ENCODE measurements around the gene C1QB.

Gene C1QB

GRCh38 chr1:22652881-22653316 is at the start of gene C1QB:
Gene C1QB, plus strand, starts transcription at chr1:22653236. Its CDS starts 6,227 bp downstream, at chr1:22659463.
- Mint-ChIP-seq H3K4me3 (no peak within 1 kb of the TSS), H3K9me3 (peaks cover 0 to 1% of the 10 kb centered on the region in 2 donors), H3K27ac (no peak within 1 kb of the TSS), H3K27me3 (peaks cover 9 to 21% of the 10 kb centered on the region in 2 donors), H3K36me3 (no peaks in the 10 kb centered on the region), H3K4me1 (no peaks in the 10 kb centered on the region)
- ATAC-seq (replicated peaks) = no peak
- no peak for DNase-seq

GRCh38 chr1:22606161-22606560 is 46.9 kb upstream of the C1QB start:
- H3K4me1 Mint-ChIP-seq = no peaks in the 10 kb centered on the region
- ATAC-seq (replicated peaks) (peak in 1 of 2 donors; percentile 54), DNase-seq (no peak)
- H3K9me3 Mint-ChIP-seq = no peaks in the 10 kb centered on the region
- no peak overlapping the region for H3K27ac Mint-ChIP-seq
- H3K27me3 Mint-ChIP-seq = peaks cover 60 to 62% of the 10 kb centered on the region in 2 donors
- no peak overlapping the region for H3K4me3 Mint-ChIP-seq
- H3K36me3 Mint-ChIP-seq = no peaks in the 10 kb centered on the region

GRCh38 chr1:22607154-22607553 is 45.9 kb upstream of the C1QB start:
- Mint-ChIP-seq H3K36me3 (no peaks in the 10 kb centered on the region), H3K4me1 (no peaks in the 10 kb centered on the region), H3K27ac (no peak overlapping the region), H3K27me3 (peaks cover 64 to 70% of the 10 kb centered on the region in 2 donors), H3K9me3 (no peaks in the 10 kb centered on the region), H3K4me3 (no peak overlapping the region)
- ATAC-seq (replicated peaks) (no peak), DNase-seq (no peak)

- no peak for DNase-seq
- Mint-ChIP-seq H3K4me3 (no peak overlapping the region), H3K27me3 (peaks cover 61 to 67% of the 10 kb centered on the region in 2 donors), H3K27ac (no peak overlapping the region), H3K4me1 (no peaks in the 10 kb centered on the region), H3K9me3 (no peaks in the 10 kb centered on the region), H3K36me3 (no peaks in the 10 kb centered on the region)
- ATAC-seq (replicated peaks) = no peak
Observed at GRCh38 chr1:22608361-22608760, 44.7 kb upstream of the C1QB start.

GRCh38 chr1:22609291-22609690 is 43.7 kb upstream of the C1QB start:
- H3K4me1 Mint-ChIP-seq = no peaks in the 10 kb centered on the region
- no peak for ATAC-seq (replicated peaks)
- no peaks in the 10 kb centered on the region for H3K9me3 Mint-ChIP-seq
- no peak for DNase-seq
- H3K36me3 Mint-ChIP-seq = no peaks in the 10 kb centered on the region
- H3K27me3 Mint-ChIP-seq = peaks cover 58 to 64% of the 10 kb centered on the region in 2 donors
- H3K4me3 Mint-ChIP-seq = no peak overlapping the region
- no peak overlapping the region for H3K27ac Mint-ChIP-seq

GRCh38 chr1:22611530-22611947 is 41.5 kb upstream of the C1QB start:
- ATAC-seq (replicated peaks) = no peak
- no peak for DNase-seq
- H3K27ac Mint-ChIP-seq = no peak overlapping the region
- no peaks in the 10 kb centered on the region for H3K4me1 Mint-ChIP-seq
- no peaks in the 10 kb centered on the region for H3K9me3 Mint-ChIP-seq
- H3K36me3 Mint-ChIP-seq = no peaks in the 10 kb centered on the region
- H3K4me3 Mint-ChIP-seq = no peak overlapping the region
- H3K27me3 Mint-ChIP-seq = peaks cover 66 to 68% of the 10 kb centered on the region in 2 donors

GRCh38 chr1:22612671-22613571 is 40.1 kb upstream of the C1QB start:
- no peak for ATAC-seq (replicated peaks)
- DNase-seq = no peak
- Mint-ChIP-seq H3K27ac (peak overlapping the region; percentile 37), H3K4me3 (no peak overlapping the region), H3K36me3 (no peaks in the 10 kb centered on the region), H3K9me3 (no peaks in the 10 kb centered on the region), H3K4me1 (no peaks in the 10 kb centered on the region), H3K27me3 (peaks cover 72 to 74% of the 10 kb centered on the region in 2 donors)

- H3K27me3 Mint-ChIP-seq = peaks cover 70 to 73% of the 10 kb centered on the region in 2 donors
Observed at GRCh38 chr1:22613572-22613918, 39.5 kb upstream of the C1QB start.

GRCh38 chr1:22613951-22614350 is 39.1 kb upstream of the C1QB start:
- Mint-ChIP-seq H3K4me1 (no peaks in the 10 kb centered on the region), H3K27me3 (peaks cover 69 to 73% of the 10 kb centered on the region in 2 donors), H3K27ac (no peak overlapping the region), H3K36me3 (no peaks in the 10 kb centered on the region), H3K4me3 (no peak overlapping the region), H3K9me3 (no peaks in the 10 kb centered on the region)
- no peak for DNase-seq
- ATAC-seq (replicated peaks) = no peak

More at GRCh38 chr1:22613572-22613918, 39.5 kb upstream of the C1QB start:
- no peak for ATAC-seq (replicated peaks)
- no peak overlapping the region for H3K4me3 Mint-ChIP-seq
- no peak overlapping the region for H3K27ac Mint-ChIP-seq
- H3K9me3 Mint-ChIP-seq = no peaks in the 10 kb centered on the region
- H3K4me1 Mint-ChIP-seq = no peaks in the 10 kb centered on the region
- no peak for DNase-seq
- H3K36me3 Mint-ChIP-seq = no peaks in the 10 kb centered on the region

- H3K27me3 Mint-ChIP-seq = peaks cover 64 to 69% of the 10 kb centered on the region in 2 donors
- no peak overlapping the region for H3K4me3 Mint-ChIP-seq
- no peaks in the 10 kb centered on the region for H3K9me3 Mint-ChIP-seq
- no peaks in the 10 kb centered on the region for H3K4me1 Mint-ChIP-seq
- H3K36me3 Mint-ChIP-seq = no peaks in the 10 kb centered on the region
- DNase-seq (no peak), ATAC-seq (replicated peaks) (no peak)
- H3K27ac Mint-ChIP-seq = no peak overlapping the region
Observed at GRCh38 chr1:22615886-22616285, 37.1 kb upstream of the C1QB start.

- no peaks in the 10 kb centered on the region for H3K36me3 Mint-ChIP-seq
- H3K4me1 Mint-ChIP-seq = no peaks in the 10 kb centered on the region
- no peaks in the 10 kb centered on the region for H3K9me3 Mint-ChIP-seq
- H3K27me3 Mint-ChIP-seq = peaks cover 60 to 62% of the 10 kb centered on the region in 2 donors
- no peak for ATAC-seq (replicated peaks)
- DNase-seq = no peak
- H3K4me3 Mint-ChIP-seq = no peak overlapping the region
- H3K27ac Mint-ChIP-seq = no peak overlapping the region
Observed at GRCh38 chr1:22616571-22616970, 36.5 kb upstream of the C1QB start.

GRCh38 chr1:22618056-22618455 is 35.0 kb upstream of the C1QB start:
- DNase-seq (no peak), ATAC-seq (replicated peaks) (no peak)
- no peaks in the 10 kb centered on the region for H3K4me1 Mint-ChIP-seq
- H3K9me3 Mint-ChIP-seq = no peaks in the 10 kb centered on the region
- peaks cover 53 to 58% of the 10 kb centered on the region in 2 donors for H3K27me3 Mint-ChIP-seq
- H3K4me3 Mint-ChIP-seq = no peak overlapping the region
- no peak overlapping the region for H3K27ac Mint-ChIP-seq
- no peaks in the 10 kb centered on the region for H3K36me3 Mint-ChIP-seq

- Mint-ChIP-seq H3K36me3 (no peaks in the 10 kb centered on the region), H3K4me1 (no peaks in the 10 kb centered on the region), H3K27ac (no peak overlapping the region)
Observed at GRCh38 chr1:22619252-22619651, 33.8 kb upstream of the C1QB start.

GRCh38 chr1:22619798-22620197 is 33.2 kb upstream of the C1QB start:
- ATAC-seq (replicated peaks) (no peak), DNase-seq (no peak)
- Mint-ChIP-seq H3K27me3 (peaks cover 52 to 60% of the 10 kb centered on the region in 2 donors), H3K4me3 (no peak overlapping the region), H3K4me1 (no peaks in the 10 kb centered on the region), H3K9me3 (no peaks in the 10 kb centered on the region), H3K36me3 (no peaks in the 10 kb centered on the region), H3K27ac (no peak overlapping the region)

More at GRCh38 chr1:22619252-22619651, 33.8 kb upstream of the C1QB start:
- Mint-ChIP-seq H3K27me3 (peaks cover 51 to 60% of the 10 kb centered on the region in 2 donors), H3K4me3 (no peak overlapping the region), H3K9me3 (no peaks in the 10 kb centered on the region)
- ATAC-seq (replicated peaks) (no peak), DNase-seq (no peak)

- Mint-ChIP-seq H3K4me3 (no peak overlapping the region), H3K4me1 (no peaks in the 10 kb centered on the region), H3K9me3 (no peaks in the 10 kb centered on the region), H3K27me3 (peaks cover 42 to 56% of the 10 kb centered on the region in 2 donors), H3K27ac (no peak overlapping the region), H3K36me3 (no peaks in the 10 kb centered on the region)
- no peak for ATAC-seq (replicated peaks)
- DNase-seq = no peak
Observed at GRCh38 chr1:22621761-22622160, 31.3 kb upstream of the C1QB start.
